Fibroblast of gingiva (primary cell): ENCODE measurements around the gene LRP1B.
"Not testable (repeated sequence)": the region's sequence is repeated elsewhere in the genome, so short reads cannot be mapped to it uniquely, and the experiment has no call there.

Experiments used
- DNase-seq: peaks from one replicate; pipeline ENCODE4 v3.0.0-alpha.2; 2011; ENCODE audit warnings: low read depth

The LRP1B gene

DNA sequence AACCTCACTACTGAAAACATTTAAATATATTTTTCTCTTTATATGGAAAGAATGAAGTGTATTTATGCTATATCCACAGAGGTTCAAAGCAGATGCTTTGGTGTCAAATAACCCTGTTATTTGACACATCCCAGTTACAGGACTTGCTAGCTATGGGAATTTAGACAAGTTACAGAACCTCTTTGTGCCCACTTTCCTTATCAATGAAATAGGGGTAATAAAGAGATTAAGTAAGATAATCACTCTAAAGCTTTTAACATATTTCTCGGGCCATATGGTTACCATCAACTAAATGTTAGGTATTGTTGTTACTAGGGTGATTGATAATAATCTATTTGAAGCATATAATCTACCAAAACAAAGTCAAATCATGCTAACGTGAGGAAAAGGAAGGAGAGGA lies 1690.0 kb downstream of the LRP1B start:
- DNase-seq, result no peak

- no peak for DNase-seq
These were observed 1693.9 kb downstream of the LRP1B start for GRCh38 chr2:140436936-140437335.

DNA sequence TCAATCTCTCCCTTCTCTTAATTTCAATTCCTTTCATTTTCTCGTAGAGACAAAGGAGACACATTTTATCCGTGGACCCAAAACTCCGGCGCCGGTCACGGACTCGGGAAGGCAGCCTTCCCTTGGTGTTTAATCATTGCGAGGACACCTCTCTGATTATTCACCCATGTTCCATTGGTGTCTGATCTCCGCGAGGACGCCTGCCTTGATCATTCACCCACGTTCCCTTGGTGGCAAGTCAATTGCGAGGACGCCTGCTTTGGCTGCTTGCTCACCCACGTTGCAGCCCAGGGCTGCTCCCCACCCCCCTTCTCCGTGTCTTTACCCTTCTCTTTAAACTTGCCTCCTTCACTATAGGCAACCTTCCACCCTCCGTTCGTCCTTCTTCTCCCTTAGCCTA lies 1703.8 kb downstream of the LRP1B start:
- DNase-seq, result not testable (repeated sequence)

DNA sequence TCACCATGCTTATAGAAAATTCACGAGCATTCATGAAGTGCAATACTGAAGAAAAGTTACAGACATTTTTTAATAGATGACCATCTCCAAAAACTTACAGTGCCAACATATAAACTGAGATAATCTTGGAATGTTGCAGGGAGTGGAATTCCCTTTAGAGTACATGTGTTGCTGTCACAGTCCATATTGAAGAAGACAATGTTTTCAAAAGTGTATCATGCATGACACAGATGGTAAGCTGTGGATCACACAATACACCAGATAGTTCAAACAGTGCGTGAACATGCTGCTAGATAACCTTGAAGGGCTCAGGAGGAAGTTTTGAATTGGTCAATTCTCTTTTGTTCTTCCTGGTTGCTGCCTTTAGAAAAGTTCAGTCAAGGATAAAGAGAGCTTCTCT lies 1706.3 kb downstream of the LRP1B start:
- DNase-seq, result no peak

- DNase-seq, result peak; percentile 42
These were observed 1708.1 kb downstream of the LRP1B start for GRCh38 chr2:140422759-140423158.

DNA sequence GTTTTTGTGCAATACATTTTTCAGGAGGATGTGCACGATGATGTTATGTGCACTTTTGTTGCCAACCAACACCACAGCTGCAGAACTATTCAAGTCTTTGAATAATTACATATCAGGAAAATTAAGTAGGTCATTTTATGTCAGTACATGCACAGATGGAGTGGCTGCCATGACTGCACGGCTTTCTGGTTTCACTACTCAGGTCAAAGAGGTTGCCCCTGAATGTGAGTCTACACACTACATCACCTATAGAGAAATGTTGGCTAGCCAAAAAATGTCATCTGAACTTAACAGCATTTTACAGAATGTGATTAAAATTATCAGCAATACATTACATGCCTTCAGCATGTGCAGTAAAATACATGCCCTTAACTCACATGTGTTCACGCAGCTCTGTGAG lies 1713.3 kb downstream of the LRP1B start:
- no peak for DNase-seq

- no peak for DNase-seq
These were observed 1714.2 kb downstream of the LRP1B start for GRCh38 chr2:140416577-140416976.

DNA sequence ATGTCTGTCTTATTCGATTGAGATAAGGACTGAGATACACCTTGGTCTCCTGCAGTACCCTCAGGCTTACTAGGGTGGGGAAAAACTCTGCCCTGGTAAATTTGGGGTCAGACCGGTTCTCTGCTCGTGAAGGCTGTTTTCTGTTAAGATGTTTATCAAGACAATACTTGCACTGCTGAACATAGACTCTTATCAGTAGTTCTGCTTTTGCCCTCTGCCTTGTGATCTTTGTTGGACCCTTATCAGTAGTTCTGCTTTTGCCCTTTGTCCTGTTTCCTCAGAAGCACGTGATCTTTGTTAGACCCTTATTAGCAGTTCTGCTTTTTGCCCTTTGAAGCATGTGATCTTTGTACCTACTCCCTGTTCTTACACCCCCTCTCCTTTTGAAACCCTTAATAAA lies 1715.8 kb downstream of the LRP1B start:
- DNase-seq, result not testable (repeated sequence)

- no peak for DNase-seq
These were observed 1720.1 kb downstream of the LRP1B start for GRCh38 chr2:140410695-140411094.

DNA sequence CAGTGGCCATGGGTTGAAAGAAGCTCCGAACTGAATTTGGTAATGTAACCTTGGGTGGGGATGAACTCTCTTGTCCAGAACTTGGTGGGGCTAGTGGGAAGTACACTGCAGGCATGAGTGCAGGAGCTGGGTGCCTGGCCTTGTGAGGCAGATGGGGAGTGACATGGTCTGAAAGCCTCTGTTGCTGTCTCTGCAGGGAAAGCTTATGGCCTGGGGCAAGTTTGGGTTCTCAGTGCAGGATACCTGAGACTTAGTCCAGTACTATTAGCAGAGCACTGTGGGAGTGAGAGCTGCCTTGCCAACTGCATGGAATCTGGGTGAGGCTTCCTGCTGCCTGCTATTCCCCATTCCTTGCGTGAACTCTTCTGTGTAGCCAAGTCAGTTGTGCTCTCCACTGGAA lies 1729.8 kb downstream of the LRP1B start:
- DNase-seq, result no peak

DNA sequence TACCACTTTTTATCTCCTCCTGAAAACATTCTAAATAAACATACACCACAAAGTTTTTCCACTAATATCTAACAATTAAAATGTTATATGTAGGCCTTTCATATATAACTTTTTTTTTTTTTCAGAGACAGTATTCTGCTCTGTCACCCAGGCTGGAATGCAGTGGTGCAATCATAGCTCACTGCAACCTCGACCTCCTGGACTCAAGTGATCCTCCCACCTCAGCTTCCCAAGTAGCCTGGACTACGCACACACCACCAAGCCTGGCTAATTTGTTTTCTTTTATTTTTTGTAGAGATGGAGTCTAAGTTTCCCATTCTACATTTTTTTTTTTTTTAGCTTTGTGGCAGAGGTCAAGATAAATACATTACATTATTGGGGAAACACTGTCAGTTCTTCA lies 1738.0 kb downstream of the LRP1B start:
- peak; percentile 46 for DNase-seq

DNA sequence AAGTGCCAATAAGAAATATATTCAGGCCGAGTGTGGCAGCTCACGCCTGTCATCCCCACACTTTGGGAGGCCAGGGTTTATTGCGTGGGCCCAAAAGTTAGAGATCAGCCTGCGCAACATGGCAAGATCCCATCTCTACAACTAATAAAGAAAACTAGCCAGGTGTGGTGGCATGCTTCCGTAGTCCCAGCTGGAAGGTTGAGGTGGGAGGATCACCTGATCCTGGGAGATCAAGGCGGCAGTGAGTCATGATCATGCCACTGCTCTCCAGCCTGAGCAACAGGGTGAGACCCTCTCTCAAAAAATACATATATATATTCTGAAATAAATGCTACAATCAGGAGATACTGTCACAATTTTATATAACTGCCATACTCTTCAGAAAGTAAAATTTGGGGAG lies 1745.9 kb downstream of the LRP1B start:
- DNase-seq, result no peak

- no peak for DNase-seq
These were observed 1747.0 kb downstream of the LRP1B start for GRCh38 chr2:140383781-140384180.

GRCh38 chr2:140376686-140377085 lies 1754.1 kb downstream of the LRP1B start:
- no peak for DNase-seq

GRCh38 chr2:140363131-140363530 lies 1767.7 kb downstream of the LRP1B start:
- DNase-seq, result no peak

- no peak for DNase-seq
These were observed 1768.5 kb downstream of the LRP1B start for GRCh38 chr2:140362361-140362760.

- no peak for DNase-seq
These were observed 1771.6 kb downstream of the LRP1B start for GRCh38 chr2:140359056-140359771.

DNA sequence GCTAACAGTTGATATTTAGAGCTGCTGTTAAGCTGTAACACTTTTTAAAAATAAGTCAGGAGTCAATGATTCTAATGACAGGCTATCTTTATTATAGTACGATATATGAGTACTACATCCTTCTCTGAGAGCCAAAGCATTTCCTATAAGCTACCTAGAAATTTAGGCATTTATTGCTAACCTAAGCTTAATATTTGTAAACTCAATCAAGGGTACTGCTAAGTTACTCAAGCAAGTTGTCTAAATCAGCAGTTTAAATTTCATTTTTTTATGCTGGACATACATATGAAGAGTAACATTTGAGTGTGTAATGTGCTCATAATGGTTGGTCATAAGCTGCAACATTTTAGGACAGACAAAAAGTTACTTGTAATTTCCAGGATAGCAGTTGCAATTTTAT lies 1774.1 kb downstream of the LRP1B start:
- no peak for DNase-seq

- no peak for DNase-seq
These were observed 1775.2 kb downstream of the LRP1B start for GRCh38 chr2:140355511-140356090.

DNA sequence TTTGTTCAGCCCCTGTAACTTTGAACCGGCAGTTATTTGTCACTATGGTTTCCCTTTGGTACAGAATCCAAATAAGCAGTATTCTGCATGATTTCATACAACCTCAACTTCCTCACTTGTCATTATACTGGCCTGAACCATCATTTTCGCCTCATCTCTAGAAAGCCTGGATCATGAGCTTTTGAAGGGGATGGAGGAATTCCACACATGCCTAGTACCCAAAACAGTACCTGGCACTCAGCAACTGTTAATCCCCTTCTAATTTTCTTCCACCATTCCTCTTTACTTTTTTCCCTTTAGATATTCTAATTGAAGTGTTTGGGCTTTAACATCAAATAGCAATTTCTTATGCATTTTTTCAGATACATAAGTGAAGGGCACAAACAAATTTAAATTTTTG lies 1776.3 kb downstream of the LRP1B start:
- no peak for DNase-seq

DNA sequence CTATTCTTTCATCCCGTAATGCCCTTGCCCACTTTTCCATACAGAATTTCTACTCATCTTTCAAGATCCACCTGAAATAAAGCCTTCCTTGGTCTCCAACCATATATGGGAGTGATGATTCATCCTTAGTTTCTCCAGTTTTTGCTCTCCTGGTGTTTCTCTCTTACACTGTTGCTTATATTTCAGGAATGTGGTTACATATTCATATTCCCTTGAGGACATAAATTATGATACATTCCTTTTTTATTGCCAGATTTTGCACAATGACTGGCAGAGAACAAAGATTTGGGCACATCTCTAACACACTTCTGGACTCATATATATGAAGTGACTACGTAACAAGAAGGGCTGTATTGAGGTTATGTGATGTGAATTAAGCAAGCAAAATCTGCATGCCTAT lies 1777.3 kb downstream of the LRP1B start:
- peak; percentile 84 for DNase-seq

DNA sequence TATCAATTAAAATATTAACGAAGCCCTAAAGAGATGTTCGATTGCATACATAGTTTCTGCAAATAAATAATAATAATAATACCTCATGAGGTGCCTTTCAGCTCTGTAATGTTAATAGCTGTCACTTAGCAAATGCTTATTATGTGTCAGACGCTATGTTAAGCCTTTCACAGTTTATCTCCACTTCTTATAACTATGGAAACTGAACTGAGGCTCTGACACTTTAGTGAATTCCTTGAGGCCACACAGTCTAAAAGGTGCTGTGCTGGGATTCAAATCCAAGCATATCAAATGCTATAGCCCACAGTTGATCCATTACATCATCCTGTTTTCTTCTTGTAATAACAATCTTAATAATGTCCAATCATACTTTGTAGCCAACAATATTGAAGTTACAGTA lies 1779.1 kb downstream of the LRP1B start:
- DNase-seq, result no peak

DNA sequence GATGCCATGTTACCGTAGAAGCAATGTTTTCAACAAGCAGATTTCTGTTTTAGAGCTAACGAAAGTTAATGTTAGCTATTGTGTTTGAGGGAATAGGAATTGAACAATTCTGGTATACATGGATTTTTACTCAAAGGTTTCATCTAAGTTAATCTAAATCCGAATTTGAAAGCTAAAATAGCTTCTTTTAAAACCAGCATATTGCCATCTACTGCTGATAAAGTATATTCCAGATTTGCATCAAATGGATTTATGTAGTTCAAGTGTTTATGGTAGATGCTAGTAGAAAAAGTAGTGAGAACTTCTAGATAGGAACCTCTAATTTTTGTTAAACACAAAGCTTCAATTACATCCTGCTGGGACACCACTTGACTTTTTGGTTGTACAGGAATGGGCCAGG lies 1781.1 kb downstream of the LRP1B start:
- DNase-seq, result peak; percentile 10

- no peak for DNase-seq
These were observed 1782.0 kb downstream of the LRP1B start for GRCh38 chr2:140348826-140349225.
